Stimulated activated CD8-positive, alpha-beta memory T cell treated with anti-CD3 and anti-CD28 coated beads, Interleukin-7, amount 100 ng/mL, for 1 hour (primary cell): Measurements from ENCODE around the gene SIRT5.

ENCODE experiments used
- DNase-seq, 2 donors: peaks; one replicate each; pipeline ENCODE4 v3.0.0-alpha.2; 2020; ENCODE audit warnings: low read depth in 2 of 2

SIRT5 gene

DNA sequence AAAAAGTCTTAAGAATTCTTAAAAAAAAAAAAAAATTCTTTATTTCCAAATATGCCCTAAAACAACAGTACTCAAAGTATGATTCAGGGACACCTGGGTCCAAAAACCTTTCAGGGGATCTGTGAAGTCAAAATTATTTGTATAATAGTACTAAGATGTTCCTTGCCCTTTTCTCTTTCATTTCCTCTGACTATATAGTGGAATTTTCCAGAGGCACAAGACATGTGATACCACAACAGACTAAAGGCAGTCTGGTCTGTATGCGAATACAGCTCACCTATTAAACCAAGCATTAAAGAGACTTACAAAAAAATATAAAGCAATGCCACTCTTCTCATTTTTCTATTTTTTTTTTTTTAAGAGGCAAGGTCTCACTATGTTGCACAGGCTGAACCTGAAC lies 56.1 kb downstream of the SIRT5 start:
- DNase-seq, result no peak

DNA sequence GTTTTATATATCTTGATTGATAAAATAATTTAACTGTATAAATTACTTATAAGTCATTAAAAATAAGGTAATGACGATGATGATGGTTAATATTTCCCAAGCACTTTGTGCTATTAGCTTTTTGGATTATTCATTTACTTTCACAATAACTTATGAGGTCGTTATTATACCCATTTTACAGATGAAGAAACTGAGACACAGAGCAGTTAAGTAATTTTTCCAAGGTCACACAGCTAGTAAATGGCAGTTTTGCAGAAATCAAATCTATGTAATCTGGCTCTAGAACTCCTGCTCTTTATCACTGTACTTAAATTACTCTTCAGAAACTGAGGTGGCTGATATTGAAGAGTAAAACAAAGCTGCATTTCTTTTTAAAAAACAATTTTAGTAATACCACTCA lies 58.9 kb downstream of the SIRT5 start:
- DNase-seq, result no peak

DNA sequence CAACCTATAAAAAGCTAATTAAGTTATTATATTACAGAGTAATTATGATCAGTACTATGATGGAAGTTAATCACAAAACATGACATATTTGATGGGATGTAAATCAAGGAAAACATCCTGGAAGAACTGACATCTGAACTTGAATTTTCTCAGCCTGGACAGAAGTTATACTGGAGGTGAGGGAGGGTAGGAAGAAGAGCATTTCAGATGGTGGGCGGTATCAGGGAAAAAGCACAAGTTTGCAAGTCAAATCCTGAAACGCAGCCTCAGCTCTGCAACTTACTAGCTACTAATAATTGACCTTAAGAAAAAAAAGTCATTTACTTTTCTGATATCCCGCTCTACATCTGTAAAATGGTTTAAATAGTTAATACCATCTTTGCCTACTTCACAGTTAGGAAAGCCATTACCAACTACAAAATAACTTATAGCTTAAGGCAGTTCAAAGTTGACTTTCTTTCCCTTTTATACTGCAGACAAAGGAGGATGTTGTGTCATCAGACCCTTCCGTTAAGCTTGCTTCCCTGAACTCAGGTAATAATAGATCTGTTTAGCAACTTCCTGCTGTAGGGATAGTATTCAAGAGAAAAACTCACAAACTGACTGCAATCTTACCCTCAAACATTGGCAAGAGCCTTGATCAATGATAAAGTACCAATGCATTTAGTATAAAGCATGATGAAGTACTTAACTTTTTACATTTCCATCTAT lies 61.7 kb downstream of the SIRT5 start:
- no peak for DNase-seq

DNA sequence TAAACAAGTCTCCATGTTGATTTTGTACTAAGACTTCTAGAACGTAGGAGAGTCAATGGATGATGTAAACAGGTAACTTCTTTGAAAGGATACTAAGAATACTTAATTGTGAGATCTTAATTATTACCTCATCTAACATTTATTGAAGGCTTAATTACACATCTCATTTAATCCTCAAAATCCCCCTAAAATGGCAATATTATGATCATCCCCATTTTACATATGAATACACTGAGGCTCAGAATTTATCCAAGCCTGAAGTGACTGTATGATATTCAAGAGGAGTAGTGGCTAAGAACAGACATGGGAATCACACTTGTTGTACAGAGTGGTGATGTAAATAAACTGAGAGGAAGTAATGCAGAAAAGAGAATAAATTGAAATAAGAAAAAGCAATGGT lies 63.6 kb downstream of the SIRT5 start:
- no peak for DNase-seq

DNA sequence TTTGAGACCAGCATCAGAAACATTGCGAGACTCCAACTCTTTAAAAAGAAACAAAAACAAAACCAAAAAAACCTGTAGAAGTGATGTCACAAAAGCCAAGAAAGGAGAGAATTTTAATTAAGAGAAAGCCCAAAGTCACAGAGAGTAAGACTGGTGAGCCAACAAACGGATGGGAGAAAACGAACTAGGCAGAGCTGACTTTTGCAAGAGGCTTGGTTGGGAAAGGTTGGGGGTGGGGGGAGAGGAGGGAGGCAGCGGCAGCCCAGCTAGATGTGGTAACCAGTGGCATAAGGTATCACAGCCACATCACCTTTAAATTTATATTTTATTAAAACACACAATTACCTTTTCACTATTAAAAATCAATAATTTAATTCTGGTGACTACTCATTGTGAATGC lies 64.2 kb downstream of the SIRT5 start:
- no peak for DNase-seq

DNA sequence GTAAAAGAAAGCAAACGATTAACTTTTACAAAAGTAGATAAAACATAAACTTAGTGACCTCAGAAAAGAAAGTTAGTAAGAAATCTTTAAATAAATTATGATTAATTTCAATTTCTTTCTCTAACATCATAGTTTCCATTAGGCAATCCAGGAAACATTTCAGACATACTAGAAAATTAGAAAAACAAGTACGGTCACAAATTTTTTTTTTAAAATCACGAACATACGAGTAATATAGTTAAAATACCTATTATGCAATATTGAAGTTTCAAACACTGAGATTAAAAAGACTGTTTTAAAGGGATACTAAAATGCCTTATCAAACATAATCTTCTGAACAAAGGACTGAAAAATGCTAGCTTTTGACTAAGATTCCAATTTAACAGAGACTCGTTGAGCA lies 66.9 kb downstream of the SIRT5 start:
- no peak for DNase-seq

DNA sequence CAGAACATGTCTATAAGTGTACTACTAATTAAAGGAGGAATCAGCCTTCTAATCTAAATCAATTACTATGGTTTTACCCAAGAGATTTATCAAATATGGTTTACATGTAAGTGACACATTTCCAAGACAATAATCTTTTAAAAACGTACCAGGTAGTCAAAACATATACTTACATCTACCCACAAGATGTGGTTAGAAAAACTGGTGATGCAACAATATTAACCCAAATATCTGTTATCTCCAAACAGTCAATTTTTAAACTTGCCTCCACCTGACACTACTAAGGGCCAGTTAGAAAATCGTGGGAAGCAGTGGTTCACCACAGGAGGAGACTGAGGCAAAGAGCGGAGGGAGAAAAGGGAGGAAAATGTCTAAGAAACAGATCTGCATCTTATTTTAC lies 68.7 kb downstream of the SIRT5 start:
- DNase-seq, result no peak

DNA sequence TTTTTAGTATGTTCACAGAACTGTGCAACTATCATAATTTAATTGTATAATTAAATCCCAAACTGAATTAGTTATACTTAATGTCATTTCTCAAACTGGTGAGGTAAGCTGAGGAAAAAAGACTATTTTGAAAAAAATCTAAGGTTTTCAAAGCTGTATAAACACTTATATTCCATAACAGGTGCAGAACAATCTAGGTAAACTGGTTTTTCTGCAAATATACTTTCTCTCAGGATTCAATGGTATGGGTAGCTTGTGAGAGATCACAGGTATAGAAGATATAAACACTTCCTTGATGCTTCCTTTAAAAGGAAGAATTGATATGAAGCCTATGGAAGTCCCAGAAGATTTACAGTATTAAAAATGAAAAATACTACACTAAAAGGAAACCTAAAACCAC lies 74.4 kb downstream of the SIRT5 start:
- no peak for DNase-seq

DNA sequence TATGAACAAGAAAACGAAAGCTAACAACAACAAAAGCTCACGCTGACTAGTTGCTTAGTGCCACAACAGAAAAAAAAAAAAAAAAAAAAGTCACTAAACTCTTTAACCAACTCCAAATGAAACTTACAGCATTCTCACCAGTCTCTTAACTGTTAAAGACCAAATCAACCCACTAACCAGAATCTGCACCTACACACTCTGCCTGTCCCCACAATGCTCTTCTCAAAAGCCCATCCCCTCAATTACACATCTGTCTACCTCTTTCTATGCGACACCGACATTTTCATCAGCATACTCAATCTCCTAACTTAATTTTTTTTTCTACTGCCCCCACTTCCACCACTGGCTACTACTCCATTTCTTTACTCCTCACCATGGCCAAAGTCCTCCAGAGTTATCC lies 75.0 kb downstream of the SIRT5 start:
- DNase-seq, result no peak

DNA sequence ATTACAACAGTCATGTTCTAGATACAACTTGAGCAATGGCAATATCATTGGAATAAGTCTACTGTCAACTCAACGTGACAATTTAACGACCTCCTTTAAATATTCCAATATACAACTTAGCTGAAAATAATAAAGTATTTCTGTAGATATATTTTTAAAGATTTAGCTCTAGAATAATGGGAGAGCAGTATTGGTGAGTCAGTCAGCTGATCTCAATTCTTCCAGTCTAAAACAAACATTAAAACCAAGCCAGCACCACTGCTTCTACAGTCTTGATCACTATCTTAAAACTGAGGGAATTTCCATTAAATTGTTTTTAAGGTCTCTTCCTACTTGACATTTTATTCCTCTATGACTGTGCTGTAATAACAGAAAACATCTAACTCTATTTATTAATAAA lies 78.9 kb downstream of the SIRT5 start:
- no peak for DNase-seq

DNA sequence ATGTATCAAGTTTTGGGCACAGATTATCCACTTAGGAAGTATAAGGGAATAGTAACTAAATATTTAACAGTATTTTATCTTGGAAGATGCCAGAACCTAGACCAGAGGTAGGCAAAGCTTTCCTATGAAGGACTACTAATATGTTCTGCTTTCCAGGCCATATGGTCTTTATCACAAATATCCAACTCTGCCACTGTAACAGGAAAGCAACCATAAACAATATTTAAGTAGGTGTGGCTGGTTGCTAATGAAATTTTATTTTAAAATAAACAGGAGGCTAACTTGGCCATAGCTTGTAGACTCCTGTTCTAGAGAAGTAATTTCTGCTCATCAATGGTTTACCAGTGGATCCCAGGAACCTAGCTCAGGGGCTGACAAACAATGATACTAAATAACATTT lies 80.1 kb downstream of the SIRT5 start:
- no peak for DNase-seq

DNA sequence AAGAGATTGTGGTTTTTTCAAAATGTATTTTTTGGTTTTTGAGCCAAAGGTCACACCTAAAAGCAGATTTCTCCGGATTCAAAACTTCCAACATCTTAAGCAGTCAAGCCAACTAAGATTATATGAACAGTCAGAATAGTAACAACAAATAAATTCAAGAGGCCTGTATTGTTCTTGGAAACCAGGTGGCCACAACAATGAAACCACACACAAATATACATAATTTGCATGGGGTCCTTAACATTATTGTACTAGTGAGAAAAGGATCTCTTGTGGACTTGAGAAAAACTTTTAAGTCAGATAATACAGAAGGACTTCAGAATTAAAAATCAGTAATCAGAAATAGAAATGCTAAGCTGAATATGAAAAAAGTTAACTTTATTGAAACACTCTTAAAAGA lies 81.3 kb downstream of the SIRT5 start:
- no peak for DNase-seq

DNA sequence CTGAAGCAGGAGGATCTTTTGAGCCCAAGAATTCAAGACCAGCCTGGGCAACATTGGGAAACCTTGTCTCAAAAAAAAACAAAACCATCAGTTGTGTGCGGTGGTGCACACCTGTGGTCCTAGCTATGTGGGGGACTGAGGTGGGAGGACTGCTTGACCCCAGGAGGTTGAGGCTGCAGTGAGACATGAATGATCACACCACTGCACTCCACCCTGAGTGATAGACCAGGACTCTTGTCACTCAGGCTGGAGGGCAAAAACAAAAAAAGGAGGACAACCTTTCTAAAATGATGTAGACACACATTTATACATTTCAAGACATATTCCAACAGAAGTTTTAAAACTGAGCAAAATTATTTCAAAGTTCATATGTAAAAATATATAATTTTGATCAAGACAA lies 85.9 kb downstream of the SIRT5 start:
- no peak for DNase-seq

DNA sequence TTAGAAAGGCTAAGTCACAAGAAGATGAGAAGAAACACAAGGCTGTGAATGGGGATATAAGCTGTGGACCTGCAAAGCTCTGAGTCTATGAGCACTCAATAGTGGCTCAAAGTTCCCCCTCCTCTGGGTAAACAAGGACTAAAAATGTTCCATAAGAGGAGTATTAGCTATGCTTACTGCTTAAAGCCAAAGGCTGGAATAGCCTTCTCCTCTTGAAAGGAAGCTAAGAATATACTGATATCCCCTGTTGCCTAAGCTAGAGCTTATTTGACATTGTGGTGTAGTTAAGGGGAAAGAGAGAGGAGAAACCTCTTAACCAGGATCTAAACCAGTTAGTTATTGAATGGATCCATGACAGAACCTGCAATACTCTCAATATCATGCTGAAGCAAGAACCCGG lies 86.5 kb downstream of the SIRT5 start:
- DNase-seq, result no peak

DNA sequence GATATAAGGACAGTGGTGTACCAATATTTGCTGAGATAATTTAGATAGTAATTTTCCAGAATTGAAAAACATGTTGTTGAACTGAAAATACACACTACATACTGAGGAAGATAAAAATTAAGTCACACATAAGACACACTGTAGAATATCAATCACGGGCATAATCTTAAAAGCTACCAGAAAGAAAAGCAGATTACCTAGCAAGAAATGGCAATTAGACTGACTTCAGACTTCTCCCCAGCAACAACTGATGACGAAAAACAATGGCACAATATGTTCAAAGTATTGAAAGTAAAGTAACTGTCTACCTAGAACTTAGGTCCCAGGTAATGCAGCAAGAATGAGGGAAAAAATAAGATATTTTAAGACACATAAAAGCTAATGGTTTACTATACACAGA lies 87.2 kb downstream of the SIRT5 start:
- no peak for DNase-seq

DNA sequence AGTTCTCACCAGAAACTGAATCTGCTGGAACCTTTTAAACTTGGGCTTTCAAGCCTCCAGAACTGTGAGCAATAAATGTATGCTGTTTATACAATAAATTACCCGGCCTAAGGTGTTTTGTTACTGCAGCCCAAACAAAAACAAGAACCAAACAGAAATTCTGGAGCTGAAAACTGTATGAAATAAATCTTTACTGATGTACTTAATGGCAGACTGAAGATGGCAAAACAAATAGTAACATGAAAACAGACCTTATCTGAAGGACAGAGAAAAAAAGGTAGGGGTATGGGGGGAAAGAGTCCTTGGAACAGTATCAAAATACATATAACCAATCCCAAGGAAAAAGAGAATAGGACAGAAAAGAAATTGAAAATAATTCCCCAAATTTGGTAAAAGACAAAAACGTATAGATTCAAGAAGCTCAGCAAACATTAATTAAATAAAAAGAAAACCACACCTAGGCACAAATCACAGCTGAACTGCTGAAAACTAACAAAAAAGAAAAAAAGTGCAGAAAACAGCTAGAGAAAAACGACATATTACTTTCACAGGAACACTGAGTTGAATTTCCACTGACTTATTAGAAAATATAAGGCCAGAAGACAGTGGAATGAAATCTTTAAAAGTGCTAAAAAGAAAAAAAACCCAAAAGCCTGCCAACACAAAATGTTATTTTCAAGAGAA lies 88.4 kb downstream of the SIRT5 start:
- no peak for DNase-seq

DNA sequence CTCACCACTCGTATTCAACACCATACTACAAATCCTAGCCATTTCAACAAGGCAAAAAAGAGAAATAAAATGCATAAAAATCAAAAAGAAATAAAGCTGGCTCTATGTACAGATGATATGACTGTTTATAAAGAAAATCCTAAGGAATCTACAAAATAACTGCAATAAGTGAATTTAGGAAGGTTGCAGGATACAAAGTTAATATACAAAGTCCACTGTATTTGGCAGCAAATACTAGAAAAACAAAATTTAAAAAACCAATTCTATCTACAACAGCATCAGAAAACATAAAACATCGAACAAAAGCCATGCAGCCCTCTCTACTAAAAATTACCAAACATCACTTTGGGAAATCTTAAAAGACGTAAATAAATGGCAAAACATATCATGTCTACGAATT lies 89.6 kb downstream of the SIRT5 start:
- no peak for DNase-seq
